Ramos (cell line): ENCODE data around the gene DENND1B.
"Not testable (repeated sequence)": the region's sequence is repeated elsewhere in the genome, so short reads cannot be mapped to it uniquely, and the experiment has no call there.

Source experiments
- in situ Hi-C: fragments of 300-500 bp; cut with MboI; formaldehyde crosslinking; loops from one replicate; pipeline ENCODE4 v1.14.3; 2022; ENCODE audit warnings: low sequenced_read_pairs; ENCODE audit not compliant: unreplicated experiment

Gene DENND1B

DNA sequence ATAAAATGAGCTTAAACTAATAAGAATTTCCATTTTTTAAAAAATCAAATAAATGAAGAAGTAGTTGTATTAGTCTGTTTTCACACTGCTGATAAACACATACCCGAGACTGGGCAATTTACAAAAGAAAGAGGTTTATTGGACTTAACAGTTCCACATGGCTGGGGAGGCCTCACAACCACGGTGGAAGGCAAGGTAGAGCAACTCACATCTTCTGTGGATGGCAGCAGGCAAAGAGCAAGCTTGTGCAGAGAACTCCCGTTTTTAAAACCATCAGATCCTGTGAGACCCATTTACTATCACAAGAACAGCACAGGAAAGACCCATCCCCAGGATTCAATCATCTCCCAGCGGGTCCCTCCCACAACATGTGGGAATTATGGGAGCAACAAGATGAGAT lies 19.7 kb downstream of the DENND1B start:
- in situ Hi-C loops, result loop anchor here (25.0 kb wide), 1 partner anchor 882 kb away; the partner anchor contains the start of gene PTPRC

DNA sequence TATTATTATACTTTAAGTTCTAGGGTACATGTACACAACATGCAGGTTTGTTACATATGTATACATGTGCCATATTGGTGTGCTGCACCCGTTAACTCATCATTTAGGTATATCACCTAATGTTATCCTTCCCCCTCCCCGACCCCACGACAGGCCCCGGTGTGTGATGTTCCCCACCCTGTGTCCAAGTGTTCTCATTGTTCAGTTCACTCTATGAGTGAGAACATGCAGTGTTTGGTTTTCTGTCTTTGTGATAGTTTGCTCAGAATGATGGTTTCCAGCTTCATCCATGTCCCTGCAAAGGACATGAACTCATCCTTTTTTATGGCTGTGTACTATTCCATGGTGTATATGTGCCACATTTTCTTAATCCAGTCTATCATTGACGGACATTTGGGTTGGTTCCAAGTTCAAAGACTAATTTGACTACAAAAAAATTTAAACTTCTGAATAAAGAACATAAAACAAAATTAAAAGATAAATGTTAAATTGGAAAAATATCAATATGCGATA lies 22.6 kb downstream of the DENND1B start:
- in situ Hi-C loops, result loop anchor here (25.0 kb wide), 1 partner anchor 885 kb away; the partner anchor contains the start of gene PTPRC

DNA sequence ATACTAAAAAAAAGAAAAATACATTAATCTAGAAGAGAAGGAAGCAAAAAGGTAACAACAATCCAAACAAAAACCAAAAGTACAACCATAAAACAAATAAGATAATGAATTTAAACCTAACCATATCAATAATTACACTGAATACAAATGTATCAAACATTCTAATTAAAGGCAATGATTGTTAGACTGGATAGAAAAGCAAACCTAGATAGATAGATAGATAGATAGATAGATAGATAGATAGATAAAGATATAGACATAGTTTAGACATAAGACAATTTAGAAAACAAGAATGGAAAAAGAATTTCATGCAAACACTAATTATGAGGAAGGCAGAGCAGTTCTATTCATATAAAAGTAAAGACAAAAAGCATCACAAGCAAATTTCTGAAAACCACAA lies 24.9 kb downstream of the DENND1B start:
- in situ Hi-C loops, result loop anchor here (25.0 kb wide), 1 partner anchor 887 kb away; the partner anchor contains the start of gene PTPRC

DNA sequence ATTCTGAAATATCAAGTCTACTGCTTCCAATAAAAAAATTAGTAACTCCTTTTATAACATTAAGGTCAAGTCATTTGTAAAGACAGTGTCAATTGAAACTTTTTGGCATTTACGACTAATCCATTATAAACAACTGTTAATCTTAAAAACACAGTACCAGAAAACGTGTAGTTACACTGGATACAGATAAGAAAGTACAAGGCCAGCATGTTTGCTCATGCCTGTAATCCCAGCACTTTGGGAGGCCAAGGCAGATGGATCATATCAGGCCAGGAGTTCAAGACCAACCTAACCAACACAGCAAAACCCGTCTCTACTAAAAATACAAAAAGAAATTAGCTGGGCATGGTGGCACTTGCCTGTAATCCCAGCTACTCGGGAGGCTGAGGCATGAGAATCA lies 29.4 kb downstream of the DENND1B start:
- in situ Hi-C loops, result no loop called here

DNA sequence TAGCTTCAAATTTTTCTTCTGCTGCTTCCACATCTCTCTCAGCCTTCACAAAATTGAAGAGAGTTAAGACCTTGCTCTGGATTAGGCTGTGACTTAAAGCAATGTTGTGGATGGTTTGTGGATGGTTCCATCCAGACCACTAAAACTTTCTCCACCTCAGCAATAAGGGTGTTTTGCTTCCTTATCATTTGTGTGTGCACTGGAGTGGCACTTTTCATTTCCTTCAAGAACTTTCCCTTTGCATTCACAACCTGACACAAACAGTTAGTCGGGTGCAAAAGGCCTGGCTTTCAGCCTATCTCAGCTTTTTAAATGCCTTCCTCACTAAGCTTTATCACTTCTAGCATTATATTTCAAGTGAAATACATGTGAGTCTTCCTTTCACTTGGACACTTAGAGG lies 30.3 kb downstream of the DENND1B start:
- in situ Hi-C loops, result no loop called here

DNA sequence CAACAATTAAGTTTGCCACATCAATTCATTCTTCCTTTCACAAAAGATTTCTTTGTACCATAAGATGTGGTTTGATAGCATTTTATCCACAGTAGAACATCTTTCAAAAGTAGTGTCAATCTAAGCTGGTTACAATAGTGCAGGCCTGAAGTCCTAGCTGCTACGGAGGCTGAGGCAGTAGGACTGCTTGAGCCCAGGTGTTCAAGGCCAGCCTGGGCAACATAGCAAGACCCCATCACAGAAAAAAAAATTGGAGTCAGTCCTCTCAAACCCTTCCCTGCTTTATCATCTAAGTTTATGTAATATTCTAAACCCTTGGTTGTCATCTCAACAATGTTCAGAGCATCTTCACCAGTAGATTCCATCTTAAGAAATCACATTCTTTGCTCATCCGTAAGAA lies 31.7 kb downstream of the DENND1B start:
- in situ Hi-C loops, result no loop called here

DNA sequence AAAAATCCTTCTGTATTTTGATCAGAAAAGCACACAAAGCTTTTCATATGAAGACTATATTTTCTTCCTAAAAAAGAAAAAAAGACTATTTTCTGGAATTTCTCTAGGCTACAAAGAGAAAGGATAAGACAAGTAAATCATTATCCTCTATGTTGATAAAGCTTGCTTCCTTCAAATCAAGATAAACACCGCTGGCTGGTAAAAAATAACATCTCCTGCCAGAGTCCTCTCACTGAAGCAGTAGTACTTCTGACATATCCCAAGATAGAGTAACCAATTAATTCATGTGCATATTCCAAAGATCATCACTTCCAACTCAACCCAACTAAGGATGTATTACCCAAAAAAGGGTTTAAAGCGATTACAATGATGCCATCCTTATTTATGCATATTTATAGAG lies 34.3 kb downstream of the DENND1B start:
- in situ Hi-C loops, result no loop called here

DNA sequence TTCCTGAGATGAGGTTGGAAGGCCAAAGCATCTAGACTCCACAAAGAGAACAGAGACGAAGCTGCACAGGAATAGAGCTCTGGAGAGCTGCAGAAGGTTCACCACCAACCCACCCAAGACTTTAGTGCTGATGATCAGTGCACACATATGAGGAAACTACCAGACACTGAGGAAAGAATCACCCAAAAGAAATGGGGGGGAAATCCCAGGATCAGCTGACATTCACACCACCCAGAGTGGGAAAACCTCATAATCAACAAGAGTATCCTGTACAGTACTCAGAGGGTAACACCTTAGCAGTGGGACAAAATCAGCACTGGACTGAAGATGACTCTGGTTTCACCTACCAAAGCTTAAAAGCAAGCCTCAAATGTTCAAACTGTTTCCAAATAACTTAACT lies 36.4 kb downstream of the DENND1B start:
- in situ Hi-C loops, result no loop called here

DNA sequence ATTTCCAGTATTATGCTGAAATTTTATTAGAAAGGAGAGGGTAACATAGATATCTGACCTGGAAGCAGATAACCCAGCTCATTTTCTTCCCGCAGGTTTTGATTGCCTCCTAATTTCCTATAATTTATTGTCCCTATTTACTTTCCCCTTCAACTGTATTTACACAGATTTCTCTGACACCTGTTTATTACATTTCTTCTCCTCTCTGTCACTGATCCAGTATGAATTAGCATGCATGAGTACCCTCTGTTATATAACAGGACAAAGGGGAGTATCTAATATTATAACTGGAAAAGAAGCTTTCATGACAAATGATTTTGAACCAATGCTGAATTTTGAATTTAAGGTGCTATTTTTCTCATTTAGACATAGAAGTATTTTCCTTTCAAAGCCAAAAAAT lies 37.4 kb downstream of the DENND1B start:
- in situ Hi-C loops, result no loop called here

DNA sequence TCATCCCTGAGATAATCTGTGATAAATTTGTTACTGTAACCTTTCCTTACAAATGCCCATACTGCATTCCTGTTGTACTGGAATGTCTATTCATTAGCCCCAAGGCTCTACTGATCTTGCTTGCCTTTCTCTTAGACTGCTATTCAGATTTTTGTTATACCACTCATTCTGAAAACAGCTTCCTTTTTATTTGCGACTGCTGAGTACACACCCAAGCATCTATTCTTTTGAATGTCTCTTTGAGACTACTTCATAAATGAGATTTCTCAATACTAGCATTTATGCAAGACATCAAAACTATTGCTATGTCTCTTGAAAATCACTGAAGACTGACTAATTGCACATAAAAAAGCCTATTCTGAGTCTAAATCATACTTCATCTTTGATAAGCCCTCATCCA lies 38.6 kb downstream of the DENND1B start:
- in situ Hi-C loops, result no loop called here

DNA sequence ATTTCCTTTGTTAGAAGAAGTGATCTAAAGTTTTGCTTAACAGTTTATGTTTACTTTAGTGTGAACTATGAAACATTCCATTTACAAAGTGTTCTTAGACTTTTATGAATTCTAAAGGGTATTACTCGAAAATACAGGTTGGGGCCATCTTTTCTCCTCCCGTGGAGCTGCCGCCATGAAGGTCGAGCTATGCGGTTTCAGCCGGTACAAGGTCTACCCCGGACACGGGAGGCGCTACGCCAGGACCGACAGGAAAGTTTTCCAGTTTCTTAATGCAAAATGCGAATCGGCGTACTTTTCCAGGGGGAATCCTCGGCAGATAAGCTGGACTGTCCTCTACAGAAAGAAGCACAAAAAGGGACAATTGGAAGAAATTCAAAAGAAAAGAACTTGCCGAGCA lies 39.8 kb downstream of the DENND1B start:
- in situ Hi-C loops, result no loop called here

DNA sequence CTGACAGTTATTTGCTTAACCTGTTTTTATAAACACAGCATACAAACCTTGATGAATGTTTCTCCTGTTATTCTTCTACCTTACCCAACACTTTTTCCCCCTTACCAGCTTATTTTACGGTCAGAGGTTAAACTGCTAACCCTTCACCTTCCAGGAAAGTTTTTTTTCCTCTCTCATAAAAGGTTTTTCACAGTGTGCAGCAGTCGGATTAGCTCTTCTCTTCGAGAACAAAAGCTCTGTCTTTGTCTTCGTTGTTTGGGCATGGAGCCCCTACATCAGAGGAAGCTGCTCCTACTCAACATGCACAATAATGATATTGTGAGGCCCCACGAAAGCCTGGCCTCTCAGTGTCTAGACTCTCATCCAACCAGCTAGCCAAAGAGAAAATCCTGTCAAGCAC lies 42.0 kb downstream of the DENND1B start:
- in situ Hi-C loops, result no loop called here

DNA sequence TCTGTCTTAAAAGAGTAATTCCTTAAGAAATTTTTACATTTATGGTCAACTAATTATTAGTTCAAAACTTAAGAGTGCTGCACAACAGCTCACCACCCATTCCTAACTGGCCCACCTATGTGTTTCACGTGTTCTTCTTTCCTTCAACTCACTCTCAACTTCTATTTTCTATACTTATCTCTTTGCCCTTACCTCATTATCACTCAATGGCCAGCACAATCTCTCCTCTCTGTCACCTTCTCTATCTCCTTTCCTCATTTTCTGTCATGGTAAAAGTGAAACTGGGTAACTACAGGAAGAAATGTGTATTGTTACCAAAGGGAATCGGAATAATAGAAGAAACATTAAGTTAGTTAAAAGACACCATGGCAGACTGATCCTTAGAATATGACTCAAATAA lies 43.1 kb downstream of the DENND1B start:
- in situ Hi-C loops, result no loop called here

DNA sequence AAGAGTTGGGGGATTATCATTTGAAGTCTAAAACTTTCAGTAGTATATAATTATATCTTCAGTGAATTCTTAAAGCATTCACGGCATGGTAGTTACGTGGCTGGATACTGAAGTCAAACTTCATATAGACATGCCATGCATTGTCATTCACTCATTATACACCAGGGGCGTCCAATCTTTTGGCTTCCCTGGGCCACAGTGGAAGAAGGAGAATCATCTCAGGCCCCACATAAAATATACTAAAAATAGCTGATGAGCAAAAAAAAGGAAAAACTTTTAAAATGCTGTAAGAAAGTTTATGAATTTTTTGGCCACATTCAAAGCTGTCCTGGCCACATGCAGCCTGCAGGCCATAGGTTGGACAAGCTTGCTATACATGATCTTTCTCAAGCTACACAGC lies 43.8 kb downstream of the DENND1B start:
- in situ Hi-C loops, result no loop called here

DNA sequence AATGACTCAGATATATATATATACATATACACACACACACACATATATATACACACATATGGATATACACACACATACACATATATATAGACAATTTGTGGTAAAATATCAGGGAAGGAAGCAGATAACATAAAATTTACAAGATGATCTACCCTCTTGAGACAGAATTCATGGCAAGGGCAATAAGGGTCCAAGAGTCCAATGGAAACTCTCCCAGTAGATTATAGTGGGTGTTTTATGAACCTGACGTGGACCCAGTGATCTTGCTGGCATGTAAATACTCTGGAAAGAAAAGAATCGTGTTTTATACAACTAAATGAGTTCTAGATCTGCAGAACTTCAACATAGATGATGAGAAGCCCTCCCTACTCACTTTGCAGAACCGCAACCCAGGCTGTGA lies 49.3 kb downstream of the DENND1B start:
- in situ Hi-C loops, result no loop called here

DNA sequence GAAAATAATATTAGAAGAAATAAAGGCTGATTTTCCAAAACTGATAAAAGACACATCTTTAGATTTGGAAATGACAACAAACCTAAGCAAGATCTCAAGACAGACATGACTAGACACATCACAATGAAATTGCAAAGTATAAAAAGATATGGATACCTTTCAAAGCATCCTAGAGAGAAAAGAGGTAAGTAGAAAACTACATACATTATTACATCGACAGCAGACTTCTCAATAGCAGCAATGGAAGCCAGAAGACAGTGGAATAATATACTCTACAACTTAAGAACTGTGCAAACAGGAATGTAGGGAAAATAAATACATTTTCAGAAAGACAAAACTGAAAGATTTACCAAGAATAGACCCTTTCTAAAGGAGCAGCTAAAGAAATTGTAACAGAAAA lies 50.2 kb downstream of the DENND1B start:
- in situ Hi-C loops, result no loop called here

DNA sequence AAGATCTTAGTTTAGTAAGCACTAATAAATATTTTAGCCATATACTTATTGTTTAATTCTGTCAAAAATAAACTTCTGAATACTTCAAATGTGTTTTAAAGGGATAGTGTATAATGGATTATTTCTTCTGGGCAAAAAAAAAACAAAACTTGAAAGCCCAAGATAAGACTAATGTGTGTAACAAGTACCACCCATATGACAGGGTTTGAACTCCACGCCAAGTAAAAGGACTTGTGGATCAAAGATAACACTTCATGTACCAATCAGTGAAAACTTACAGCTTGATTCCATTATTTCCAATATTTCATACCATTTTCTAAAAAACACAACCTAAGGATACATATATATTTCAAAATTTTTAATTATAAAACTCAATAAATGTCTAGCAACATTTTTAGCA lies 59.5 kb downstream of the DENND1B start:
- in situ Hi-C loops, result no loop called here

DNA sequence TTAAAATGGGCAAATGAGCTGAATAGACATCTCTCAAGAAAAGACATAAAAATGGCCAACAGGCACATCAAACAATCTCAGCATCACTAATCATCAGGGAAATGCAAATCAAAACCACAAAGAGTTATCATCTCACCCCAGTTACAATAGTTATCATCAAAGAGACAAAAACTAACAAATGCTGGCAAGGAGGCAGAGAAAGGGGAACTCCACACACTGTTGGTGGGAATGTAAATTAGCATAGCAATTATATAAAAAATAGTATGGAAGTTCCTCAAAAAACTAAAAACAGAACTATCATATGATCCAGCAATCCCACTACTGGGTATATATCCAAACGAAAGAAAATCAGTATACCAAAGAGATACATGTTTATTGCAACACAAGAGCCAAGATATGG lies 68.7 kb downstream of the DENND1B start:
- in situ Hi-C loops, result no loop called here

DNA sequence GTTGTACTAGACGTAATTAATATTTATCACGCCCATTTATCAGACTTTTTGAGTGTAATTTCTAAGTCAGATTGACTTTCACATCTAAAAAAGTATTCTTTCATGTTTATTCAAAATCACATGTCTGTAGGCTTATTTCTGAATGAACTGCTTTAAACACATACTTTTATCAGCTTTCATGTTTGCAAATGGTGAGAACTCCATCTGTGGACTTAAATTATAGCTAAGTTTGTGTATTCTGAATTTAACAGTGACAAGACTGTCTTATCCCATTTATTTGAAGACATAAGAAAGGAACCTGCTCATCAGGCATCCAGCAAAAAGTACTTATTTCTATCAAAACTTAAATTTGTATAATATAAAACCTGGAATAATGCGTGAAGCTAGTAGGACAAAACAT lies 69.3 kb downstream of the DENND1B start:
- in situ Hi-C loops, result no loop called here

DNA sequence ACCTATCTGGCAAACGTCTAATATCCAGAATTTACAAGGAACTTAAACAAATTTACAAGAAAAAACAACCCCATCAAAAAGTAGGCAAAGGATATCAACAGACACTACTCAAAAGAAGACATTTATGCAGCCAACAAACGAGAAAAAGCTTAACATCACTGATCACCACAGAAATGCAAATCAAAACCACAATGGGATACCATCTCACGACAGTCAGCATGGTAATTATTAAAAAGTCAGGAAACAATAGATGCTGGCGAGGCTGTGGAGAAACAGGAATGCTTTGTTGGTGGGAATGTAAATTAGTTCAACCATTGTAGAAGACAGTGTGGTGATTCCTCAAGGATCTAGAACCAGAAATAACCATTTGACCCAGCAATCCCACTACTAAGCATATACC lies 74.6 kb downstream of the DENND1B start:
- in situ Hi-C loops, result not testable (repeated sequence)

DNA sequence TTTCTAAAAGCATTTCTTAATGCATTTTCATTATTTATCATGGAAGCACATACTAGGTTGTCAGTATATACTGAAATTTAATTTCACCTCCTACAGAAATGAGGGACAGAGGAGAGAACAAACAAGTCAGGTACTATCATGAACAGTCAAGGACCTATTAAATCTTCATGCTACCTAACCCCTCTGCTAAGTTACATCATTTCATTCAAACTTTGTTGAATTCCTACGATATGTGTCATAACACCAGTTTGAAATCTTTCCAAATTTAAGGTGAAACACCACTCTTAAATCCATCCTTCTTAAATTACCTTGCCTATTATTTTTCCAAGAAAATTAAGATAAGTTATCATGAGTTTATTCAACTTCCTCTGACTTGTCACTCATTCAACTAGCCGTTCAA lies 78.9 kb downstream of the DENND1B start:
- in situ Hi-C loops, result no loop called here

DNA sequence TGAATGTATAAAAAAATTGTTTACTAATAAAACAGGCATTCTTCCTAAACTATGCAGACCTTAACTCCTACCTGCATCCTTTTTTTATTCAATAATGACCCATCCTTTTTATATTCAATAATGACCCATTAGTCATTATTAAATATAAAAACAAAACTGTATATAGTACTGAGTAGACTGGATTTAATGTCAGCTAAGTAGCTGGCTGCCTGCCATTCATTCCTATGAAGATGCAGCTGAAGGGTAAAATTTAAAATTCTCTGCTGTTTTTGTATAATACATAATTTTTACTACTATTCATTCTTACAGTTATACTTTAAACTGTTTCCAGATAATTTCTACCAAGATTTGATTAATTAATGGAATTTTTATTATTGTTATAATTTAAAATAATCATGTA lies 79.3 kb downstream of the DENND1B start:
- in situ Hi-C loops, result no loop called here

DNA sequence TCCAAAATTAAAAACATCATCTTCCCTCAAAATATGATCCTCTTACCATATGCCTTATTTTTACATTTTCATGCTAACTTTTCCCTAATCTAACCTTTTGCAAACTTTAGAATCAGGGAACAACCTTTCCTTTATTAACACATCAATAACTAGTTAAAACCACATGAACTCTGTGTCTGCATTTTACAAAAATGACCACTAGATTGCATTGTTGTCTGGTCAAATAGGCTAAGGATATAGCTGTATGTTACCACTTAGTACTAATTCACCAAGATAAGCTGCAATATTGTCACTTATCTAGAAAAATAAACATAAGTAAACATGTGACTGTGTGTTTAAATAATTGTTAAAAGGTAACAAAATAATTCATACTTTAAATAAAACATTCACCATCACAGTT lies 82.3 kb downstream of the DENND1B start:
- in situ Hi-C loops, result no loop called here
